GM12878 (cell line): ENCODE results near the gene CAMTA1. TPM values are rescaled to one million over a fixed set of nuclear protein-coding genes. Genes with fewer than 3 reads are reported as not detected.

ENCODE experiments used
- ATAC-seq: fragments of 200-7000 bp; cut with Tn5 transposase; 3 replicates; pipeline ENCODE4 v1.9.1; 2020; ENCODE audit warnings: mild to moderate bottlenecking, moderate library complexity
- BruUV-seq: library from RNA; stranded (reverse); fragments of 400-500 nt; replicated peaks from 2 replicates; lab custom pipeline; 2021; lab: Mats Ljungman, UMichigan
- CTCF ChIA-PET: fragments of 300-600 bp; sonication (Branson Sonifier 250); formaldehyde crosslinking; extraction: SDS; loops from one replicate; lab custom pipeline; 2021; ENCODE audit warnings: inconsistent platforms; lab: Yijun Ruan, JAX
- POLR2A ChIA-PET: fragments of 350-600 bp; formaldehyde crosslinking; extraction: SDS; loops from one replicate; lab custom pipeline; 2021; ENCODE audit warnings: inconsistent platforms; lab: Charles Lee
- RAD21 ChIA-PET: fragments of 300-600 bp; sonication (Branson Sonifier 250); formaldehyde crosslinking; loops from one replicate; lab custom pipeline; 2023; ENCODE audit warnings: antibody characterized with exemption; ENCODE audit not compliant: unreplicated experiment; lab: Charles Lee
- SMC1A ChIA-PET: fragments of 300-600 bp; sonication (Branson Sonifier 250); formaldehyde crosslinking; loops from one replicate; lab custom pipeline; 2023; ENCODE audit not compliant: unreplicated experiment, uncharacterized antibody; lab: Charles Lee
- DNase-seq: peaks from one replicate; pipeline ENCODE4 v3.0.0-alpha.2; 2011; ENCODE audit warnings: low read depth, low spot score
- FAIRE-seq: peaks from 3 replicates; lab custom pipeline; 2011; peaks lifted over from hg19 to GRCh38; lab: Jason Lieb, UNC
- H2AFZ ChIP-seq: 2 replicates; pipeline ENCODE4 v1.6.0; 2011; ENCODE audit warnings: low read depth, low read length, control low read depth; ENCODE audit not compliant: control insufficient read depth
- H3K27ac ChIP-seq: 2 replicates; pipeline ENCODE4 v1.5.1; 2011; ENCODE audit warnings: control low read depth; ENCODE audit not compliant: control insufficient read depth, insufficient read depth
- H3K27me3 ChIP-seq, 2 experiments: replicated peaks in 1 of 2; 2 replicates each; pipeline versions ENCODE4 v1.6.0 to v1.6.1; 2011; ENCODE audit warnings: low read length in 1 of 2; ENCODE audit not compliant: control insufficient read depth in 2 of 2, insufficient read depth in 2 of 2
- H3K36me3 ChIP-seq, 2 experiments: 2 replicates each; pipeline ENCODE4 v1.5.1; 2011; ENCODE audit warnings: low read length in 1 of 2; ENCODE audit not compliant: control insufficient read depth in 2 of 2, insufficient read depth in 2 of 2
- H3K4me1 ChIP-seq: 2 replicates; pipeline ENCODE4 v1.6.1; 2011; ENCODE audit warnings: mild to moderate bottlenecking, low read length, moderate library complexity, mixed read lengths; ENCODE audit not compliant: control insufficient read depth, insufficient read depth
- H3K4me2 ChIP-seq: 2 replicates; pipeline ENCODE4 v1.6.0; 2011; ENCODE audit warnings: control low read depth; ENCODE audit not compliant: control insufficient read depth, insufficient read depth
- H3K4me3 ChIP-seq: fragments of 200-600 bp; sonication (generic); 2 replicates; pipeline ENCODE4 v1.5.1; 2016
- H3K79me2 ChIP-seq: 2 replicates; pipeline ENCODE4 v1.6.0; 2011; ENCODE audit warnings: low read length; ENCODE audit not compliant: control insufficient read depth, insufficient read depth
- H3K9ac ChIP-seq: 2 replicates; pipeline ENCODE4 v1.8.0; 2011; ENCODE audit warnings: low read length, control low read depth, mixed read lengths; ENCODE audit not compliant: control insufficient read depth, insufficient read depth
- H3K9me3 ChIP-seq: replicated peaks from 3 replicates; pipeline ENCODE4 v1.5.1; 2011; ENCODE audit warnings: mild to moderate bottlenecking, low read length; ENCODE audit not compliant: control insufficient read depth, insufficient read depth
- H4K20me1 ChIP-seq: 2 replicates; pipeline ENCODE4 v1.6.0; 2011; ENCODE audit not compliant: control insufficient read depth, insufficient read depth
- CBX3 ChIP-seq: fragments of 200-600 bp; sonication (generic); IDR thresholded peaks from 2 replicates; pipeline ENCODE4 v1.6.1; 2016; ENCODE audit warnings: low read depth, borderline replicate concordance
- MTA2 ChIP-seq: fragments of 450-650 bp; IDR thresholded peaks from 2 replicates; pipeline ENCODE4 v1.6.1; 2016; ENCODE audit warnings: low read depth, mild to moderate bottlenecking, moderate library complexity
- PAX8 ChIP-seq: fragments of 450-650 bp; IDR thresholded peaks from 2 replicates; pipeline ENCODE4 v1.6.1; 2017; ENCODE audit warnings: mild to moderate bottlenecking, moderate library complexity
- RBBP5 ChIP-seq: fragments of 200-600 bp; sonication (generic); conservative IDR thresholded peaks from 2 replicates; pipeline ENCODE4 v1.6.1; 2016
- WGBS: methylation state at CpG from one replicate; pipeline ENCODE4 v1.1.6; 2016; ENCODE audit warnings: low lambda C conversion rate; ENCODE audit not compliant: insufficient replicate concordance, insufficient coverage; ENCODE audit errors: missing lambda C conversion rate; 5-methylcytosine and 5-hydroxymethylcytosine counted together
- in situ Hi-C: fragments of 300-500 bp; cut with MboI; formaldehyde crosslinking; loops from 9 replicates; pipeline ENCODE4 v1.14.3; 2018; ENCODE audit warnings: mixed read lengths
- intact Hi-C: fragments of 100-400 bp; cut with micrococcal nuclease; formaldehyde crosslinking; loops from one replicate; pipeline ENCODE4 v1.14.2; 2022; ENCODE audit not compliant: unreplicated experiment
- polyA plus RNA-seq, 11 experiments: library from polyadenylated mRNA; depleted of rRNA in 4 of 11; unstranded in 6 of 11; stranded (reverse) in 5 of 11; fragments of >200 nt; fragmentation: Nextera tagmentation in 4 of 11; fragmentation: Illumina TruSeq in 1 of 11; extraction: Ambion mirVana in 4 of 11; extraction: Trizol in 1 of 11; gene quantifications; 1 replicate in 1 of 11; 2 replicates in 10 of 11; pipeline versions ENCODE4 v1.2.1 to v1.2.3, GENCODE V29; 2011 to 2016; ENCODE audit warnings: inconsistent platforms in 2 of 11, missing spikeins in 2 of 11, low read depth in 1 of 11
- total RNA-seq, 4 experiments: library from RNA; depleted of rRNA in 3 of 4; stranded (reverse); fragments of >200 nt in 3 of 4; fragmentation: Illumina TruSeq in 1 of 4; extraction: Trizol in 1 of 4; gene quantifications; 2 replicates each; pipeline versions ENCODE4 v1.2.1 to v1.2.3, GENCODE V29; 2013 to 2021
- TF ChIP-seq, protein P1 (sequence below): IDR thresholded peaks from 2 replicates; pipeline ENCODE4 v1.6.1; 2011; ENCODE audit warnings: borderline replicate concordance, low read depth, mild to moderate bottlenecking, moderate library complexity, low read length; ENCODE audit not compliant: insufficient read depth, poor library complexity, severe bottlenecking

CAMTA1 gene
- total and polyA plus RNA-seq, 10 of the 15 experiments (the other 5 are each of a cell fraction or from before 2014, with no cell fraction given), result 37.7 to 148 (median 76.4) TPM

DNA sequence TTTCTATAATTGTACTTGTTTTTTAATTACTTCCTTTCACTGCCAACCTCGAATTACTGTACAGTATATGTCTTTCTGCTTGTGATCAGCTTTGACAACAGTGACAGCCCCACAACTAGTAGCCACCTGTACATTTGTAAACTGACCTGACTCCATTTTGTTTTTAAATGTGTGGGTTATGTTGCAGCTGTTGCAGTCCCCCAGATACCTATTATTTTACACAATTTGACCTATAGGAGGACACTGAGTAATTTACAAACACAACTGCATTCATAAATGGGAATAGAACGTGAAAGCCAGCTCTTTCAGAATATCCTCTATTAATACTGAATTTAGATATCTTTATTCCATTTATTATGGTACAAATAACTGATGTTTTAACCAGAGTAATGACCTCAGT is 983.3 kb downstream of the CAMTA1 start:
- ATAC-seq (no peak), DNase-seq (no peak), FAIRE-seq (no peak)
- RAD21 ChIA-PET, result no interaction called here
- CTCF ChIA-PET, result interaction anchor here (1.2 to 3.5 kb wide), 2 partner anchors 15 to 101 kb away, joined by 4 to 28 read pairs; no protein-coding TSS in a partner anchor
- Histone ChIP-seq H3K9me3 (no peaks in the 10 kb centered on the region), H2AFZ (no peak overlapping the region), H3K9ac (no peak overlapping the region), H4K20me1 (no peaks in the 10 kb centered on the region), H3K79me2 (peaks cover 16% of the 10 kb centered on the region), H3K4me1 (no peaks in the 10 kb centered on the region), H3K36me3 (0 out of 4 replicates have a peak, but pooled peaks cover 0 to 4% of the 10 kb centered on the region in 2 experiments), H3K27ac (no peak overlapping the region), H3K27me3 (no peaks in the 10 kb centered on the region; a peak in 1 of 4 replicates), H3K4me3 (no peak overlapping the region), H3K4me2 (no peak overlapping the region)
- SMC1A ChIA-PET, result interaction anchor here (1.2 kb wide), 1 partner anchor 16 kb away, joined by 6 read pairs; no protein-coding TSS in a partner anchor
- no TSS peak for BruUV-seq
- no peak for TF ChIP-seq PAX8
- TF ChIP-seq MTA2, result no peak
- TF ChIP-seq, protein P1, sequence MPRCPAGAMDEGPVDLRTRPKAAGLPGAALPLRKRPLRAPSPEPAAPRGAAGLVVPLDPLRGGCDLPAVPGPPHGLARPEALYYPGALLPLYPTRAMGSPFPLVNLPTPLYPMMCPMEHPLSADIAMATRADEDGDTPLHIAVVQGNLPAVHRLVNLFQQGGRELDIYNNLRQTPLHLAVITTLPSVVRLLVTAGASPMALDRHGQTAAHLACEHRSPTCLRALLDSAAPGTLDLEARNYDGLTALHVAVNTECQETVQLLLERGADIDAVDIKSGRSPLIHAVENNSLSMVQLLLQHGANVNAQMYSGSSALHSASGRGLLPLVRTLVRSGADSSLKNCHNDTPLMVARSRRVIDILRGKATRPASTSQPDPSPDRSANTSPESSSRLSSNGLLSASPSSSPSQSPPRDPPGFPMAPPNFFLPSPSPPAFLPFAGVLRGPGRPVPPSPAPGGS, result no peak
- no peak for TF ChIP-seq RBBP5
- no peak for TF ChIP-seq CBX3
- in situ Hi-C loops, result no loop called here
- POLR2A ChIA-PET, result interaction anchor here (0.6 to 0.8 kb wide), 2 partner anchors 11 to 379 kb away, joined by 4 read pairs; no protein-coding TSS in a partner anchor
- intact Hi-C loops, result no loop called here
- WGBS, result 3% methylated on average over 2 of the region's 2 CpGs
